GM12865 (cell line): ENCODE measurements around the gene UBASH3B.

Experiments
- DNase-seq: peaks from one replicate; pipeline ENCODE4 v3.0.0; 2010; ENCODE audit warnings: low read depth
- H3K4me3 ChIP-seq: 2 replicates; pipeline ENCODE4 v1.5.1; 2011; ENCODE audit warnings: mild to moderate bottlenecking, low read depth, low read length, control low read depth
- CTCF ChIP-seq: IDR thresholded peaks from 2 replicates; pipeline ENCODE4 v1.5.1; 2011; ENCODE audit warnings: low read length, control low read depth, low read depth, inconsistent platforms; ENCODE audit not compliant: insufficient read depth; ENCODE audit errors: missing control alignments

UBASH3B gene

GRCh38 chr11:122720107-122720881 lies 64.8 kb downstream of the UBASH3B start:
- H3K4me3 ChIP-seq, result no peak overlapping the region
- no peak for DNase-seq
- no peak for TF ChIP-seq CTCF

- H3K4me3 ChIP-seq, result no peak overlapping the region
- TF ChIP-seq CTCF, result no peak
- no peak for DNase-seq
Measured at GRCh38 chr11:122721201-122721963, 65.9 kb downstream of the UBASH3B start.

DNA sequence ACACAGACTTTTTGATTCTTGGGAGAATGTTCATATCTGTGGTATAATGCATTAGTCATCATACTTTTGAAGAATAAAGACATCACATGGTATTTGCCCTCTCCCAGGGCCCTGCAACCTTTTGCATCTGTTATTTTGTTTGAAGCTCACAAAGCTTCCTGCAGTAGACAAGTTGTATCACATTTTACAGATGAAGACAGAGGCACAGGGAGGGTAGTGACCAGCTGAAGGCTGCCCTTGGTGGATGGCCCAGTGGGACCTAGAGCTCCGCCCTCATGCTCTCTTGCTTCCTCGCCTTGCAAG lies 66.4 kb downstream of the UBASH3B start:
- DNase-seq, result no peak
- no peak for TF ChIP-seq CTCF
- H3K4me3 ChIP-seq, result no peak overlapping the region

DNA sequence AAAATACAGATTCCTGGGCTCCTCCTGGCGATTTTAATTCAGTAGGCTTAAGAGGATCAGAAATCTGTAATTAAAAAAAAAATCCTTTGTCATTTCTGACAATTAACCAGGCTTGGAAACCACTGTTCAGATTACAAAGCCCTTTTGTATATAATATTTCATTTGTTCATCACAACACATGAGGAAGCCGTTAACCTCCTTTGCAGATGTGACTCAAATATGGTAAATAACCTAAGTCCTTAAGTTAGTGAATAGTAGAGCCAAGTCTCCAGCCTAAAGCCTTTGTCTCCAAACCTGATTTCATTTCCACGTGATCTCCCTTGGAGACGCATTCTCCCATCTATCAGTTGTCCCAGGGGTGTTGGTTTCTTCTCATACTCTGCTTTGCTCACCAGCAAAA lies 67.6 kb downstream of the UBASH3B start:
- no peak overlapping the region for H3K4me3 ChIP-seq
- no peak for DNase-seq
- TF ChIP-seq CTCF, result no peak

DNA sequence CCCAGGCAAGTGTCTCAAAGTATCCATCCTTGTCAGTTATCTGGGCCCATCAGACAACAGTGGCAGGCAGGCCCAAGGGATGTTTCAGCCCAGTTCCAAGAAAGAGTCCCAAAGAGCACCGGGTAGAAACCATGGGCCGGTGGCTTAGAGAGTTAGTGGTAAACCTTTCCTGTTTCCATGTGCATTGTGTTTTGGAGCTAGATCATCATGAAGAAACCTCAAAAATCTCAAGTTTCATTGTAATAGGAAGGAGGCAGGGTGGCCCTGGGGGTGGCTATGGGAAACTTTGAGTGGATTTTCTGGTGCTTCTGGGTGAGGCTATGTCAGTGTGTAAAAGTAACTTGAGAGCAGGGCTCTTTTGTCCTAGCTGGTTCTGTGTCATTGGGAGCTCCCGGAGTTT lies 68.1 kb downstream of the UBASH3B start:
- TF ChIP-seq CTCF, result no peak
- DNase-seq, result no peak
- no peak overlapping the region for H3K4me3 ChIP-seq

- no peak overlapping the region for H3K4me3 ChIP-seq
- DNase-seq, result no peak
Measured at GRCh38 chr11:122724520-122724919, 69.0 kb downstream of the UBASH3B start.

More at GRCh38 chr11:122724520-122724919, 69.0 kb downstream of the UBASH3B start:
- TF ChIP-seq CTCF, result no peak
